ENCODE results near the gene PLEKHG4. TPM values are rescaled to one million over a fixed set of nuclear protein-coding genes. Genes with fewer than 3 reads are reported as not detected.

The PLEKHG4 gene
- total and polyA plus RNA-seq, 10 of the 15 experiments (the other 5 are each of a cell fraction or from before 2014, with no cell fraction given) = 0.14 to 2.6 (median 0.99) TPM

DNA sequence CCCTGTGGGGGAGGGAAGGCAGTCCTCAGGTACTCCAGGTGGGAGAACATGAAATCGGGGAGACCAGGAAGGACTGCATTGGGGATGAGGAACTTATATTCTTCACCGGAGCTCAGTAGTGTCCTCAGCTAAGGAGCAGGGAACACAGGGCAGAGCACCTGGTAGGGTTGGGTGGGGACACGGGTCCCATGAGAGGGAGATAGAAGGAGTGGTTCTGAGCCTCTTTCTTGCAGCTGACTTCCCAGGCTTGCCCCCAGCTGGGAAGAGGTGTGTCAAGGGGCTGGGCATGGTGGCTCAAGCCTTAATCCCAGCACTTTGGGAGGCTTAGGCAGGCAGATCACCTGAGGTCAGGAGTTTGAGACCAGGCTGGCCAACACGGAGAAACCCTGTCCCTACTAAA lies 34.1 kb upstream of the PLEKHG4 start:
- POLR2A ChIA-PET = interaction anchor here (0.7 to 8.0 kb wide), 6 partner anchors 19 to 316 kb away, joined by 3 to 100 read pairs (median 4); partner anchors contain the start of genes FBXL8, TMEM208 and TRADD
- peak overlapping the region; percentile 99 for H3K4me2 ChIP-seq (ENCODE audit: control insufficient read depth, insufficient read depth)
- in situ Hi-C loops (cut with MboI) = no loop called here

More for the DNA sequence above, 34.1 kb upstream of the PLEKHG4 start:
- H3K9ac ChIP-seq (ENCODE audit: control insufficient read depth, insufficient read depth, low read length) = peak overlapping the region; percentile 82
- peaks cover 39% of the 10 kb centered on the region for H3K4me1 ChIP-seq (ENCODE audit: control insufficient read depth, insufficient read depth, low read length)
- ATAC-seq (no peak), FAIRE-seq (no peak), DNase-seq (ENCODE audit: low read depth, low spot score) (no peak)
- H3K9me3 ChIP-seq (replicated peaks; ENCODE audit: control insufficient read depth, insufficient read depth, low read length) = no peaks in the 10 kb centered on the region
- no peaks in the 10 kb centered on the region for H4K20me1 ChIP-seq (ENCODE audit: control insufficient read depth, insufficient read depth)
- intact Hi-C loops (cut with micrococcal nuclease; ENCODE audit: unreplicated experiment) = no loop called here
- peaks cover 39% of the 10 kb centered on the region for H3K79me2 ChIP-seq (ENCODE audit: control insufficient read depth, insufficient read depth, low read length)
- H3K36me3 ChIP-seq (ENCODE audit: control insufficient read depth in 2 of 2, insufficient read depth in 2 of 2, low read length in 1 of 2) = no peaks in the 10 kb centered on the region; a peak in 1 of 4 replicates
- ChIA-PET CTCF (interaction anchor here (0.8 to 4.9 kb wide), 8 partner anchors 15 to 293 kb away, joined by 3 to 29 read pairs (median 6); partner anchors contain the start of genes FBXL8, NOL3, TMEM208 and TRADD), RAD21 (ENCODE audit: unreplicated experiment) (interaction anchor here (1.0 to 4.6 kb wide), 4 partner anchors 18 to 236 kb away, joined by 3 to 35 read pairs (median 5); partner anchors contain the start of genes ATP6V0D1, PLEKHG4 and TMEM208), SMC1A (ENCODE audit: uncharacterized antibody, unreplicated experiment) (interaction anchor here (1.1 to 2.1 kb wide), 4 partner anchors 18 to 74 kb away, joined by 3 to 17 read pairs (median 8); partner anchors contain the start of genes E2F4, NOL3 and TMEM208)
- no peaks in the 10 kb centered on the region; a peak in 1 of 4 replicates for H3K27me3 ChIP-seq (replicated peaks in 1 of 2; ENCODE audit: control insufficient read depth in 2 of 2, insufficient read depth in 2 of 2, low read length in 1 of 2)
- WGBS (ENCODE audit: insufficient coverage, insufficient replicate concordance, low lambda C conversion rate, missing lambda C conversion rate) = 3% methylated on average over 4 of the region's 4 CpGs
- H2AFZ ChIP-seq (ENCODE audit: control insufficient read depth, low read depth, low read length) = no peak overlapping the region
- H3K4me3 ChIP-seq = peak overlapping the region; percentile 97
- peak overlapping the region; percentile 98 for H3K27ac ChIP-seq (ENCODE audit: control insufficient read depth, insufficient read depth)
- TF ChIP-seq, protein P1, sequence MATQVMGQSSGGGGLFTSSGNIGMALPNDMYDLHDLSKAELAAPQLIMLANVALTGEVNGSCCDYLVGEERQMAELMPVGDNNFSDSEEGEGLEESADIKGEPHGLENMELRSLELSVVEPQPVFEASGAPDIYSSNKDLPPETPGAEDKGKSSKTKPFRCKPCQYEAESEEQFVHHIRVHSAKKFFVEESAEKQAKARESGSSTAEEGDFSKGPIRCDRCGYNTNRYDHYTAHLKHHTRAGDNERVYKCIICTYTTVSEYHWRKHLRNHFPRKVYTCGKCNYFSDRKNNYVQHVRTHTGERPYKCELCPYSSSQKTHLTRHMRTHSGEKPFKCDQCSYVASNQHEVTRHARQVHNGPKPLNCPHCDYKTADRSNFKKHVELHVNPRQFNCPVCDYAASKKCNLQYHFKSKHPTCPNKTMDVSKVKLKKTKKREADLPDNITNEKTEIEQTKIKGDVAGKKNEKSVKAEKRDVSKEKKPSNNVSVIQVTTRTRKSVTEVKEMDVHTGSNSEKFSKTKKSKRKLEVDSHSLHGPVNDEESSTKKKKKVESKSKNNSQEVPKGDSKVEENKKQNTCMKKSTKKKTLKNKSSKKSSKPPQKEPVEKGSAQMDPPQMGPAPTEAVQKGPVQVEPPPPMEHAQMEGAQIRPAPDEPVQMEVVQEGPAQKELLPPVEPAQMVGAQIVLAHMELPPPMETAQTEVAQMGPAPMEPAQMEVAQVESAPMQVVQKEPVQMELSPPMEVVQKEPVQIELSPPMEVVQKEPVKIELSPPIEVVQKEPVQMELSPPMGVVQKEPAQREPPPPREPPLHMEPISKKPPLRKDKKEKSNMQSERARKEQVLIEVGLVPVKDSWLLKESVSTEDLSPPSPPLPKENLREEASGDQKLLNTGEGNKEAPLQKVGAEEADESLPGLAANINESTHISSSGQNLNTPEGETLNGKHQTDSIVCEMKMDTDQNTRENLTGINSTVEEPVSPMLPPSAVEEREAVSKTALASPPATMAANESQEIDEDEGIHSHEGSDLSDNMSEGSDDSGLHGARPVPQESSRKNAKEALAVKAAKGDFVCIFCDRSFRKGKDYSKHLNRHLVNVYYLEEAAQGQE (IDR thresholded peaks at IDR 0.05; ENCODE audit: low read depth, low read length) = no peak
- no peak for TF ChIP-seq RAD51 (IDR thresholded peaks at IDR 0.05)
- no peak for TF ChIP-seq ETV6 (conservative IDR thresholded peaks at IDR 0.05 in 1 of 2, IDR thresholded peaks at IDR 0.05 in 1 of 2; ENCODE audit: borderline replicate concordance in 1 of 2, low read depth in 1 of 2)
- no peak for TF ChIP-seq IRF4 (IDR thresholded peaks at IDR 0.05; ENCODE audit: low read depth, low read length)
- no peak for TF ChIP-seq SMAD5 (IDR thresholded peaks at IDR 0.05; ENCODE audit: low read depth)
- TF ChIP-seq CBX3 (IDR thresholded peaks at IDR 0.05; ENCODE audit: borderline replicate concordance, low read depth) = no peak
- TF ChIP-seq ZNF384 (IDR thresholded peaks at IDR 0.05; ENCODE audit: borderline replicate concordance, low read depth, low read length) = no peak
- TF ChIP-seq SMAD1 (IDR thresholded peaks at IDR 0.05; ENCODE audit: low read depth, partially characterized antibody) = no peak
- TF ChIP-seq PAX8 (IDR thresholded peaks at IDR 0.05) = no peak
- TF ChIP-seq, protein P2, sequence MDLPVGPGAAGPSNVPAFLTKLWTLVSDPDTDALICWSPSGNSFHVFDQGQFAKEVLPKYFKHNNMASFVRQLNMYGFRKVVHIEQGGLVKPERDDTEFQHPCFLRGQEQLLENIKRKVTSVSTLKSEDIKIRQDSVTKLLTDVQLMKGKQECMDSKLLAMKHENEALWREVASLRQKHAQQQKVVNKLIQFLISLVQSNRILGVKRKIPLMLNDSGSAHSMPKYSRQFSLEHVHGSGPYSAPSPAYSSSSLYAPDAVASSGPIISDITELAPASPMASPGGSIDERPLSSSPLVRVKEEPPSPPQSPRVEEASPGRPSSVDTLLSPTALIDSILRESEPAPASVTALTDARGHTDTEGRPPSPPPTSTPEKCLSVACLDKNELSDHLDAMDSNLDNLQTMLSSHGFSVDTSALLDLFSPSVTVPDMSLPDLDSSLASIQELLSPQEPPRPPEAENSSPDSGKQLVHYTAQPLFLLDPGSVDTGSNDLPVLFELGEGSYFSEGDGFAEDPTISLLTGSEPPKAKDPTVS (IDR thresholded peaks at IDR 0.05; ENCODE audit: low read depth, low read length) = no peak
- no peak for TF ChIP-seq MYC (IDR thresholded peaks at IDR 0.05; ENCODE audit: insufficient read depth, insufficient read length, insufficient replicate concordance, low read length, severe bottlenecking)
- TF ChIP-seq NR2C2 (IDR thresholded peaks at IDR 0.05; ENCODE audit: borderline replicate concordance, control insufficient read depth, insufficient read length, low read depth) = no peak
- no peak for TF ChIP-seq EZH2 (IDR thresholded peaks at IDR 0.05; ENCODE audit: borderline replicate concordance, control insufficient read depth, low read depth, low read length)
- no peak for TF ChIP-seq SIX5 (IDR thresholded peaks at IDR 0.05; ENCODE audit: low read depth, low read length, severe bottlenecking)
- TF ChIP-seq EED (IDR thresholded peaks at IDR 0.05; ENCODE audit: low read depth) = no peak
- BruUV-seq (replicated peaks) = no TSS peak
